K562 (cell line): ENCODE data around the gene RAD54L. TPM values are rescaled to one million over a fixed set of nuclear protein-coding genes. Genes with fewer than 3 reads are reported as not detected.

Experiments used
- ATAC-seq: fragments of 200-7000 bp; cut with Tn5 transposase; 3 replicates; pipeline ENCODE4 v1.9.1; 2020; ENCODE audit warnings: moderate library complexity
- BruUV-seq: library from RNA; stranded (reverse); fragments of 400-500 nt; replicated peaks from 2 replicates; lab custom pipeline; 2021; lab: Mats Ljungman, UMichigan
- CTCF ChIA-PET: fragments of 300-600 bp; formaldehyde crosslinking; extraction: SDS; loops from one replicate; lab custom pipeline; 2021; ENCODE audit warnings: low intra/inter-chr PET ratio; lab: Yijun Ruan, JAX
- POLR2A ChIA-PET: fragments of 300-600, 350-650 bp; sonication (Branson Sonifier 250); formaldehyde crosslinking; extraction: SDS; loops from one replicate; lab custom pipeline; 2021; ENCODE audit warnings: antibody characterized with exemption, inconsistent platforms; lab: Yijun Ruan, JAX
- DNase-seq, 4 experiments: peaks; one replicate each; pipeline versions ENCODE4 v3.0.0 to v3.0.0-alpha.2; 2011 to 2018; ENCODE audit warnings: low spot score in 3 of 4, mixed read lengths in 3 of 4; ENCODE audit errors: extremely low read depth in 1 of 4
- FAIRE-seq: peaks from 2 replicates; lab custom pipeline; 2011; peaks lifted over from hg19 to GRCh38; lab: Jason Lieb, UNC
- H2AFZ ChIP-seq: 2 replicates; pipeline ENCODE4 v1.6.0; 2011; ENCODE audit warnings: low read depth, low read length, control low read depth, inconsistent platforms
- H3K27ac ChIP-seq: fragments of 200-600 bp; 3 replicates; pipeline ENCODE4 v1.8.0; 2011; ENCODE audit warnings: low read depth, mild to moderate bottlenecking, control low read depth, inconsistent platforms, low read length, moderate library complexity, mixed read lengths; ENCODE audit errors: extremely low read depth
- H3K27me3 ChIP-seq, 2 experiments: fragments of 300-600 bp in 1 of 2; 2 replicates in 1 of 2; 3 replicates in 1 of 2; pipeline versions ENCODE4 v1.6.0 to v1.8.0; 2011; ENCODE audit warnings: inconsistent platforms in 2 of 2, low read length in 2 of 2, mild to moderate bottlenecking in 1 of 2, mixed read lengths in 1 of 2, moderate library complexity in 1 of 2; ENCODE audit not compliant: control insufficient read depth in 2 of 2, insufficient read depth in 2 of 2
- H3K36me3 ChIP-seq: fragments of 300-600 bp; 3 replicates; pipeline ENCODE4 v1.8.0; 2011; ENCODE audit warnings: mild to moderate bottlenecking, low read length, inconsistent platforms; ENCODE audit not compliant: control insufficient read depth, insufficient read depth
- H3K4me1 ChIP-seq, 2 experiments: fragments of 200-600 bp in 1 of 2; replicated peaks in 1 of 2; 2 replicates in 1 of 2; 3 replicates in 1 of 2; pipeline versions ENCODE4 v1.5.1 to v1.8.0; 2011; ENCODE audit warnings: inconsistent platforms in 2 of 2, low read length in 2 of 2, mild to moderate bottlenecking in 1 of 2, mixed read lengths in 1 of 2, moderate library complexity in 1 of 2; ENCODE audit not compliant: control insufficient read depth in 2 of 2, insufficient read depth in 2 of 2
- H3K4me2 ChIP-seq: 2 replicates; pipeline ENCODE4 v1.6.1; 2011; ENCODE audit warnings: low read length, control low read depth, inconsistent platforms, mixed read lengths; ENCODE audit not compliant: insufficient read depth
- H3K4me3 ChIP-seq: fragments of 200-600 bp; sonication (generic), shearing (Covaris generic); 2 replicates; pipeline ENCODE4 v1.5.1; 2016; ENCODE audit warnings: control low read depth, inconsistent platforms
- H3K79me2 ChIP-seq: fragments of 200-600 bp; 3 replicates; pipeline ENCODE4 v1.8.0; 2011; ENCODE audit warnings: low read length, inconsistent platforms; ENCODE audit not compliant: control insufficient read depth, insufficient read depth
- H3K9ac ChIP-seq, 2 experiments: 2 replicates each; pipeline versions ENCODE4 v1.6.0 to v1.6.1; 2011; ENCODE audit warnings: low read depth in 2 of 2, low read length in 2 of 2, control low read depth in 1 of 2, inconsistent platforms in 1 of 2, mild to moderate bottlenecking in 1 of 2, mixed read lengths in 1 of 2; ENCODE audit not compliant: insufficient read depth in 1 of 2
- H3K9me1 ChIP-seq: one replicate; pipeline ENCODE4 v1.6.0; 2011; ENCODE audit warnings: inconsistent platforms, mild to moderate bottlenecking, low read length, moderate library complexity; ENCODE audit not compliant: control insufficient read depth, insufficient read depth
- H3K9me3 ChIP-seq: replicated peaks from 2 replicates; pipeline ENCODE4 v1.5.1; 2011; ENCODE audit warnings: low read depth, low read length, inconsistent platforms; ENCODE audit not compliant: control insufficient read depth, insufficient read depth
- H4K20me1 ChIP-seq: replicated peaks from 2 replicates; pipeline ENCODE4 v1.6.1; 2011; ENCODE audit warnings: low read length, inconsistent platforms, mixed read lengths; ENCODE audit not compliant: control insufficient read depth, insufficient read depth
- ADNP ChIP-seq: fragments of 200-800 bp; sonication (Bioruptor generic); IDR thresholded peaks from 2 replicates; pipeline ENCODE4 v1.6.1; 2016; ENCODE audit warnings: missing genetic modification characterization, missing compliant biosample characterization
- CAMTA2 ChIP-seq: fragments of 250-450 bp; sonication (Bioruptor Pico); conservative IDR thresholded peaks from 2 replicates; pipeline ENCODE4 v1.5.1; 2022
- ESRRA ChIP-seq: fragments of 450-650 bp; IDR thresholded peaks from 2 replicates; pipeline ENCODE4 v1.6.1; 2014; ENCODE audit warnings: low read depth, mild to moderate bottlenecking, moderate library complexity, borderline replicate concordance
- FOXK2 ChIP-seq, 2 experiments: fragments of 450-650 bp; IDR thresholded peaks in 1 of 2; conservative IDR thresholded peaks in 1 of 2; 2 replicates each; pipeline ENCODE4 v1.6.1; 2016; ENCODE audit warnings: low read depth in 2 of 2, mild to moderate bottlenecking in 1 of 2
- HMBOX1 ChIP-seq: sonication (generic); IDR thresholded peaks from 2 replicates; pipeline ENCODE4 v1.6.1; 2016
- NFE2 ChIP-seq: IDR thresholded peaks from 2 replicates; pipeline ENCODE4 v1.6.1; 2014; ENCODE audit warnings: antibody characterized with exemption, low read depth
- RFX1 ChIP-seq: fragments of 450-650 bp; IDR thresholded peaks from 2 replicates; pipeline ENCODE4 v1.6.1; 2016; ENCODE audit warnings: mild to moderate bottlenecking, moderate library complexity
- TAF15 ChIP-seq: fragments of 200-400 bp; formaldehyde crosslinking; IDR thresholded peaks from 2 replicates; pipeline ENCODE4 v1.6.1; 2017; ENCODE audit warnings: mild to moderate bottlenecking, low read depth, low read length, moderate library complexity
- TFAP4 ChIP-seq: sonication (generic); formaldehyde crosslinking; IDR thresholded peaks from 2 replicates; pipeline ENCODE4 v1.8.0; 2022; ENCODE audit warnings: missing genetic modification reagents, mild to moderate bottlenecking, moderate library complexity, borderline replicate concordance
- ZNF253 ChIP-seq: fragments of 250-450 bp; sonication (Bioruptor Pico); conservative IDR thresholded peaks from 2 replicates; pipeline ENCODE4 v1.6.1; 2021; ENCODE audit warnings: mild to moderate bottlenecking
- ZNF41 ChIP-seq: fragments of 250-450 bp; sonication (Bioruptor Pico); conservative IDR thresholded peaks from 2 replicates; pipeline ENCODE4 v1.4.0; 2020; ENCODE audit warnings: mild to moderate bottlenecking
- WGBS: fragments of 100-300 bp; shearing (Covaris generic); methylation state at CpG from one replicate; pipeline ENCODE4 v1.1.6; 2016; ENCODE audit warnings: low coverage, mixed read lengths; ENCODE audit not compliant: insufficient coverage; ENCODE audit errors: missing lambda C conversion rate; 5-methylcytosine and 5-hydroxymethylcytosine counted together
- in situ Hi-C: fragments of 300-500 bp; cut with MboI; formaldehyde crosslinking; loops from 4 replicates; pipeline ENCODE4 v1.15.0; 2018; ENCODE audit warnings: inconsistent platforms, mixed read lengths
- intact Hi-C: fragments of 100-400 bp; cut with micrococcal nuclease; formaldehyde crosslinking; loops from 2 replicates; pipeline ENCODE4 v1.14.2; 2022
- polyA plus RNA-seq, 8 experiments: library from polyadenylated mRNA; depleted of rRNA in 4 of 8; stranded (reverse) in 5 of 8; unstranded in 3 of 8; fragments of >200 nt; fragmentation: Nextera tagmentation in 2 of 8; fragmentation: Illumina TruSeq in 1 of 8; extraction: Ambion mirVana in 2 of 8; extraction: Trizol in 1 of 8; gene quantifications; 2 replicates each; pipeline versions ENCODE4 v1.2.1 to v1.2.3, GENCODE V29; 2011 to 2014; ENCODE audit warnings: inconsistent platforms in 1 of 8, missing spikeins in 1 of 8
- total RNA-seq, 7 experiments: library from RNA; depleted of rRNA in 6 of 7; stranded (reverse); fragments of >200 nt in 6 of 7; fragmentation: Illumina TruSeq in 2 of 7; extraction: Trizol in 2 of 7; gene quantifications; 2 replicates each; pipeline versions ENCODE4 v1.2.1 to v1.2.3, GENCODE V29; 2011 to 2021; ENCODE audit warnings: low replicate concordance in 1 of 7

RAD54L gene
- total and polyA plus RNA-seq, 9 of the 15 experiments (the other 6 are each of a cell fraction or from before 2014, with no cell fraction given), result 17.9 to 92.3 (median 37.5) TPM

- Histone ChIP-seq H3K9me3 (no peaks in the 10 kb centered on the region), H3K9me1 (no peaks in the 10 kb centered on the region), H3K9ac (peak overlapping the region in 1 of 2 experiments; percentile 32; a peak in 1 of 4 replicates), H3K79me2 (no peaks in the 10 kb centered on the region), H3K27ac (no peak overlapping the region), H3K36me3 (no peaks in the 10 kb centered on the region)
- intact Hi-C loops (no loop called here), in situ Hi-C loops (no loop called here)
- no TSS peak for BruUV-seq
- WGBS, result 17% methylated on average over 3 of the region's 3 CpGs
- POLR2A ChIA-PET, result interaction anchor here (0.9 kb wide), 1 partner anchor 15 kb away, joined by 3 read pairs; no protein-coding TSS in a partner anchor
- TF ChIP-seq TAF15 (no peak), ZNF41 (CRISPR knock-in tag) (no peak), RFX1 (peak; percentile 90), TFAP4 (no peak), FOXK2 (conservative IDR thresholded peaks at IDR 0.05 in 1 of 2, IDR thresholded peaks at IDR 0.05 in 1 of 2; ENCODE audit: low read depth in 2 of 2) (no peak), CAMTA2 (CRISPR knock-in tag) (no peak), HMBOX1 (no peak), ADNP (tag) (no peak), ZNF253 (CRISPR knock-in tag) (no peak), NFE2 (no peak), ESRRA (peak; percentile 91)
- TF ChIP-seq, all 486 proteins: peak for 2
- CTCF ChIA-PET, result no interaction called here
- ATAC-seq, result no peak; the same call in 2 of the 3 replicates
- peak overlapping the region; percentile 36 for H2AFZ ChIP-seq
- peaks cover 9 to 17% of the 10 kb centered on the region in 2 experiments for H3K4me1 ChIP-seq
- DNase-seq, result peak in 1 of 4 experiments; percentile 13
- no peak overlapping the region for H3K4me2 ChIP-seq
- no peak for FAIRE-seq
- no peaks in the 10 kb centered on the region for H3K27me3 ChIP-seq
- H3K4me3 ChIP-seq, result no peak overlapping the region
- no peaks in the 10 kb centered on the region for H4K20me1 ChIP-seq
These were observed 41.8 kb upstream of the RAD54L start for GRCh38 chr1:46205791-46206190.
